Lower lobe of right lung (tissue), 2 donors: Measurements from ENCODE around the gene TEX51. TPM values are rescaled to one million over a fixed set of nuclear protein-coding genes. Genes with fewer than 3 reads are reported as not detected.

ENCODE experiments used
- ATAC-seq, 2 donors: fragments of 200-7000 bp; cut with Tn5 transposase; one replicate each; pipeline ENCODE4 v1.9.1; 2020 to 2022; ENCODE audit warnings: mild to moderate bottlenecking in 2 of 2, moderate library complexity in 2 of 2
- DNase-seq: peaks from one replicate; pipeline ENCODE4 v3.0.0-alpha.2; 2020
- H3K27ac ChIP-seq: fragments of 200-600 bp; one replicate; pipeline ENCODE4 v1.8.0; 2022
- H3K27me3 ChIP-seq: fragments of 200-600 bp; one replicate; pipeline ENCODE4 v1.8.0; 2022; ENCODE audit warnings: low read depth
- H3K36me3 ChIP-seq: fragments of 200-600 bp; one replicate; pipeline ENCODE4 v1.8.0; 2022; ENCODE audit warnings: mild to moderate bottlenecking
- H3K4me1 ChIP-seq: fragments of 200-600 bp; one replicate; pipeline ENCODE4 v1.8.0; 2022
- H3K4me3 ChIP-seq: fragments of 200-600 bp; one replicate; pipeline ENCODE4 v1.8.0; 2022; ENCODE audit warnings: mild to moderate bottlenecking
- H3K9me3 ChIP-seq: fragments of 200-600 bp; one replicate; pipeline ENCODE4 v1.8.0; 2022
- intact Hi-C: fragments of 100-400 bp; cut with DNase I; formaldehyde crosslinking; loops from one replicate; pipeline ENCODE4 v1.11.0; 2022
- total RNA-seq: library from RNA; stranded (reverse); fragmentation: NEBNext Ultra II Directional; extraction: Animal tissue kit (Norgen Biotek cat#: 25700); gene quantifications from one replicate; pipeline ENCODE4 v1.2.1, GENCODE V29; 2021
- TF ChIP-seq, protein P1 (sequence below): fragments of 200-600 bp; IDR thresholded peaks from one replicate; pipeline ENCODE4 v1.8.0; 2022; ENCODE audit warnings: antibody characterized with exemption, mild to moderate bottlenecking
- donor health status: DM: no; HTN: yes; CAD: no; lungs with severe emphysema.

TEX51 gene
- total RNA-seq, 1 donor from 2014 or later = not detected

DNA sequence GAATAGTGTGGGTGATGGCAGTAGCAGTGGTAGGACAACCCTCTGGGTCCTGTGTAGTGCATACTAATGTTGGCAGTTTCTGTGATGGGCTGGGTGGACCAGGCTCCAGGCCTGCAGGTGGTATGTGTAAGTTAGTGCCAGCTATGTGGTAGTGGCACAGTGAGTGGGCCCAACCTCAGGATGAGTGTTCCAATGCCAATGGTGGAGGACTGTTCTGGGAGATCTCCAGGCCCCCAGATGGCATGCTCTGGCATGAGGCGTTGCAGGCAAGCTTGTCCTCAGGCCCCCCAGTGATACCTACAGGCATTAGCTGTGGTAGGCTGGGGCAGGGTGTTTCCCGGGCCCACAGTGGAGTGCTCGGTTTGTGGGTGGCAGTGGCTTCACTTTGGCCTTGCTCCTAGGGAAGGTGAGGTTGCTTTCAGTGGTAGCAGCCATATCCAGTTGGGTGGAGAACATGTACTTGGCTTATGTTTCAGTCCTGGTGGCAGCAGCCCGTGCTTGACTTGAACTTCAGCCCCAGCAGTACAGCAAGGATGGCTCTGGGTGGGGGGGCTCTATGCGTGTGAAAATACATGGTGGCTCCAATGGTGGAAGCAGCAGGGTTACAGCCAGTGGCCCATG lies 32.4 kb downstream of the TEX51 start:
- DNase-seq = no peak
- TF ChIP-seq, protein P1, sequence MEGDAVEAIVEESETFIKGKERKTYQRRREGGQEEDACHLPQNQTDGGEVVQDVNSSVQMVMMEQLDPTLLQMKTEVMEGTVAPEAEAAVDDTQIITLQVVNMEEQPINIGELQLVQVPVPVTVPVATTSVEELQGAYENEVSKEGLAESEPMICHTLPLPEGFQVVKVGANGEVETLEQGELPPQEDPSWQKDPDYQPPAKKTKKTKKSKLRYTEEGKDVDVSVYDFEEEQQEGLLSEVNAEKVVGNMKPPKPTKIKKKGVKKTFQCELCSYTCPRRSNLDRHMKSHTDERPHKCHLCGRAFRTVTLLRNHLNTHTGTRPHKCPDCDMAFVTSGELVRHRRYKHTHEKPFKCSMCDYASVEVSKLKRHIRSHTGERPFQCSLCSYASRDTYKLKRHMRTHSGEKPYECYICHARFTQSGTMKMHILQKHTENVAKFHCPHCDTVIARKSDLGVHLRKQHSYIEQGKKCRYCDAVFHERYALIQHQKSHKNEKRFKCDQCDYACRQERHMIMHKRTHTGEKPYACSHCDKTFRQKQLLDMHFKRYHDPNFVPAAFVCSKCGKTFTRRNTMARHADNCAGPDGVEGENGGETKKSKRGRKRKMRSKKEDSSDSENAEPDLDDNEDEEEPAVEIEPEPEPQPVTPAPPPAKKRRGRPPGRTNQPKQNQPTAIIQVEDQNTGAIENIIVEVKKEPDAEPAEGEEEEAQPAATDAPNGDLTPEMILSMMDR = no peak

DNA sequence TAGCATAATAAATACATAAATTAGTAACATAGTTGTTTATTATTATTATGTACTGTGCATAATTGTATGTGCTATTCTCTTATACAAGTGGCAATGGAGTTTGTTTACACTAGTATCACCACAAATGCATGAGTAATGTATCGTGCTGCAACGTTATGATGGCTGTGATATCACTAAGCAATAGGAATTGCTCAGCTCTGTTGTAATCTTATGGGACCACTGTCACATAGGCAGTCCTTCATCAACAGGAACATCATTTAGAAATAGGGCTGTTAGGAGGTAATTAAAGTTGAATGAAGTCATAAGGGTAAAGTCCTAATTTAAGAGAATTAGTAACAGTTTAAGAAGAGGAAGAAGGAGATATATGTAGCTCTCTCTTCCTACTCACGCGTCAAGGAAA lies 33.8 kb downstream of the TEX51 start:
- Histone ChIP-seq H3K9me3 (no peaks in the 10 kb centered on the region), H3K36me3 (no peaks in the 10 kb centered on the region), H3K27ac (no peak overlapping the region), H3K27me3 (no peaks in the 10 kb centered on the region), H3K4me1 (no peaks in the 10 kb centered on the region), H3K4me3 (no peak overlapping the region)
- intact Hi-C loops = no loop called here
- ATAC-seq (no peak), DNase-seq (no peak)
- TF ChIP-seq, protein P1 = no peak

More for the DNA sequence above, 32.4 kb downstream of the TEX51 start:
- Histone ChIP-seq H3K9me3 (no peaks in the 10 kb centered on the region), H3K4me1 (no peaks in the 10 kb centered on the region), H3K36me3 (no peaks in the 10 kb centered on the region), H3K4me3 (no peak overlapping the region), H3K27me3 (no peaks in the 10 kb centered on the region), H3K27ac (no peak overlapping the region)
- intact Hi-C loops = no loop called here
- ATAC-seq = no peak

DNA sequence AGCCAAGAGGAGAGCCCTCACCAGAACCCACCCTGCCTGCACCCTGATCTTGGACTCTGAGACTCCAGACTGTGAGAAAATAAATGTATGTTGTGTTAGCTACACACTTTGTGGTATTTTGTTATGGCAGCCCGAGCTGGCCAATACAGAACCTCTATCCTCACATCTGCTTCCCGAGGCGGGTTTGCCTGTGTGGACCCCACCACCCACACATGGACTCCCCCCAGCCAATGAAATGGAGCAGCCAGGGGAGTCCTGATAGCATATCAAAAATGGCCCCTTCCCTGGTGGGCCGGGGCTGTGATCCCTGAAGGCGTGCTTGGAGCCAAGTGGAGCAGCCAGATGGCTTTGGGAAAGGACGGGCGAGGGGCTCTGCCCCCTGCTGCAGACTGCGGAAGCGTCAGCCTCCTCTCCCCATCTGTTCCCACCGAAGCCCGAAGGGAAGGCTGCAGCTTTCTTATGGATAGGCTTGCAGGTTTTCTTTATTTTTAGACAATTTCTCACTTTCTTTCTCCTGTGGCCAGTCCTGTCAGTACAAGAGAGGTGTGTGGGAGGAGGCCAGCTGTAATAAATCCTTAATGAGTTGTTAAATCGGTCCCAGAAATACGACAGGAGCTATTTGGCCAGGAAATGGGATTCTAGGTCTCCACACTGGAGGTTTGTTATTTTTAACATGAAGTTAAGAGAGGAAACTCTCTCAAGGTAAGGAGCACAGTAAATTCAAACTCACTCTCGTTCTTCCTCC lies 34.4 kb downstream of the TEX51 start:
- DNase-seq = no peak

DNA sequence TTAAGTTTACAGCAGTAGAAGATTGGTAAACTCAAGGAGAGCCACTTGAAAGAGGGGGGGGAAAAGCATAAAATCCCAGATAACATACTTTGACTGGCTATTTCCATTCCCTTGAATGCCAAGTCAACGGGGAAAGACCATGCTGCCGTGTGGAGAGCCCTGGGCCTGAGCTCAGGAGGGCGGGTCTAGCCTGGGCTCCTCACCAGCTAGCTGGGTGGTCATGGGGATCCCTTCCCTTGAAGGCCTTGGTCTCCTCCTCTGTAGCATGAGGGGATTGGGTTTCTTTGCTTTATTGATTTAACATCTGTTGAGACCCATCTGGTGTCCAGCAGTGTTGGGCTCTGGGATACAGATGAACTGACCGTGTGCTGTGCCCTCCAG lies 35.0 kb downstream of the TEX51 start:
- TF ChIP-seq, protein P1 = no peak
- Histone ChIP-seq H3K36me3 (no peaks in the 10 kb centered on the region), H3K27ac (no peak overlapping the region), H3K9me3 (no peaks in the 10 kb centered on the region), H3K4me3 (no peak overlapping the region), H3K27me3 (no peaks in the 10 kb centered on the region), H3K4me1 (no peaks in the 10 kb centered on the region)
- intact Hi-C loops = no loop called here
- ATAC-seq (peak in 1 of 2 donors; percentile 16), DNase-seq (no peak)

More for the DNA sequence above, 34.4 kb downstream of the TEX51 start:
- no peak overlapping the region for H3K4me3 ChIP-seq
- H3K27ac ChIP-seq = no peak overlapping the region
- TF ChIP-seq, protein P1 = no peak
- no peaks in the 10 kb centered on the region for H3K4me1 ChIP-seq
- H3K36me3 ChIP-seq = no peaks in the 10 kb centered on the region
- intact Hi-C loops = no loop called here
- no peaks in the 10 kb centered on the region for H3K27me3 ChIP-seq
- no peak for ATAC-seq
- H3K9me3 ChIP-seq = no peaks in the 10 kb centered on the region

DNA sequence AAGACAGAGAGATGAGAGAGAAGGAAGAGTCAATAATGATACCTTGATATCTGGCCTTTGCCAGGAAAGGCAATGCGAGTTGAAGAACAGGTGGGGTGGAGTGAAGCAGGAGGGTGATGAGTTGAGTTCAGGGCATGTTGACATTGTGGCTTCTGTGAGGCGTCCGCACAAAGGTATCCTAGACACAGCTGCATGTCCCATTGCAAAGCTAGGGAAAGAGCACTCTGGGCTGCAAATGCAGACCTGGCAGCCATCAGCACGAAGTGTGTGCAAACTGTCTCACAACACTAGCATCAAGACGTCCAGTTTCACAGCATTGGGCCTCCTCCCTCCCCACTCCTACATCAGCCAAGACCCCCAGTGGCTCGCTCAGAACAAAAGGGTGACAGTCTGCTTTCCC lies 36.1 kb downstream of the TEX51 start:
- no peaks in the 10 kb centered on the region for H3K4me1 ChIP-seq
- no peak overlapping the region for H3K4me3 ChIP-seq
- TF ChIP-seq, protein P1 = no peak
- DNase-seq (no peak), ATAC-seq (no peak)
- no peak overlapping the region for H3K27ac ChIP-seq
- intact Hi-C loops = no loop called here
- H3K36me3 ChIP-seq = no peaks in the 10 kb centered on the region
- no peaks in the 10 kb centered on the region for H3K27me3 ChIP-seq
- no peaks in the 10 kb centered on the region for H3K9me3 ChIP-seq
